Peyer's patch (tissue), 4 donors: ENCODE data around the gene RPL22. TPM values are rescaled to one million over a fixed set of nuclear protein-coding genes. Genes with fewer than 3 reads are reported as not detected.

Source experiments
- DNase-seq, 3 donors: peaks; one replicate each; pipeline ENCODE4 v3.0.0-alpha.2; 2017 to 2019
- H3K27ac ChIP-seq, 4 donors: fragments of 200-600 bp; sonication (generic); one replicate each; pipeline ENCODE4 v1.5.1; 2016 to 2019
- H3K27me3 ChIP-seq, 2 donors: fragments of 200-600 bp; sonication (generic); one replicate each; pipeline ENCODE4 v1.5.1; 2019
- H3K36me3 ChIP-seq, 3 donors: fragments of 200-600 bp; sonication (generic); one replicate each; pipeline ENCODE4 v1.5.1; 2016 to 2019
- H3K4me1 ChIP-seq, 4 donors: fragments of 200-600 bp; sonication (generic); one replicate each; pipeline ENCODE4 v1.5.1; 2016 to 2019
- H3K4me3 ChIP-seq, 4 donors: fragments of 200-600 bp; sonication (generic); 1 replicate in 3 of 4; 2 replicates in 1 of 4; pipeline ENCODE4 v1.5.1; 2016 to 2019; ENCODE audit warnings: mild to moderate bottlenecking in 1 of 4
- H3K9me3 ChIP-seq, 4 donors: fragments of 200-600 bp; sonication (generic); one replicate each; pipeline ENCODE4 v1.5.1; 2016 to 2019; ENCODE audit warnings: mild to moderate bottlenecking in 1 of 4
- CTCF ChIP-seq, 6 experiments: fragments of 450-650 bp in 4 of 6; fragments of 200-600 bp in 2 of 6; sonication (generic) in 1 of 6; IDR thresholded peaks; one replicate each; pipeline ENCODE4 v1.5.1; 2017 to 2019; ENCODE audit warnings: antibody characterized with exemption in 6 of 6, mild to moderate bottlenecking in 3 of 6, moderate library complexity in 1 of 6
- POLR2A ChIP-seq, 2 donors: fragments of 450-650 bp; IDR thresholded peaks; one replicate each; pipeline ENCODE4 v1.5.1; 2017; ENCODE audit warnings: antibody characterized with exemption in 2 of 2, mild to moderate bottlenecking in 2 of 2, moderate library complexity in 2 of 2
- total RNA-seq, 4 donors: library from RNA; depleted of rRNA; stranded (reverse); fragments of >200 nt; gene quantifications; one replicate each; pipeline ENCODE4 v1.1.0, GENCODE V29; 2016

RPL22 gene
- total RNA-seq, 4 donors from 2014 or later: 78.1 to 170 (median 99.0) TPM

GRCh38 chr1:6165441-6165985, 33.9 kb downstream of the RPL22 start:
- no peaks in the 10 kb centered on the region for H3K4me1 ChIP-seq
- H3K4me3 ChIP-seq: no peak overlapping the region
- no peaks in the 10 kb centered on the region for H3K9me3 ChIP-seq
- no peaks in the 10 kb centered on the region for H3K36me3 ChIP-seq
- no peak overlapping the region for H3K27ac ChIP-seq
- TF ChIP-seq CTCF (IDR thresholded peaks at IDR 0.05): no peak
- no peak for TF ChIP-seq POLR2A (IDR thresholded peaks at IDR 0.05)
- no peaks in the 10 kb centered on the region for H3K27me3 ChIP-seq
- DNase-seq: no peak

- Histone ChIP-seq H3K36me3 (no peaks in the 10 kb centered on the region), H3K9me3 (no peaks in the 10 kb centered on the region), H3K4me1 (no peaks in the 10 kb centered on the region), H3K4me3 (no peak overlapping the region), H3K27me3 (no peaks in the 10 kb centered on the region), H3K27ac (no peak overlapping the region)
- DNase-seq: no peak
- TF ChIP-seq CTCF (IDR thresholded peaks at IDR 0.05): no peak
Measured at GRCh38 chr1:6165027-6165426, 34.4 kb downstream of the RPL22 start.

DNA sequence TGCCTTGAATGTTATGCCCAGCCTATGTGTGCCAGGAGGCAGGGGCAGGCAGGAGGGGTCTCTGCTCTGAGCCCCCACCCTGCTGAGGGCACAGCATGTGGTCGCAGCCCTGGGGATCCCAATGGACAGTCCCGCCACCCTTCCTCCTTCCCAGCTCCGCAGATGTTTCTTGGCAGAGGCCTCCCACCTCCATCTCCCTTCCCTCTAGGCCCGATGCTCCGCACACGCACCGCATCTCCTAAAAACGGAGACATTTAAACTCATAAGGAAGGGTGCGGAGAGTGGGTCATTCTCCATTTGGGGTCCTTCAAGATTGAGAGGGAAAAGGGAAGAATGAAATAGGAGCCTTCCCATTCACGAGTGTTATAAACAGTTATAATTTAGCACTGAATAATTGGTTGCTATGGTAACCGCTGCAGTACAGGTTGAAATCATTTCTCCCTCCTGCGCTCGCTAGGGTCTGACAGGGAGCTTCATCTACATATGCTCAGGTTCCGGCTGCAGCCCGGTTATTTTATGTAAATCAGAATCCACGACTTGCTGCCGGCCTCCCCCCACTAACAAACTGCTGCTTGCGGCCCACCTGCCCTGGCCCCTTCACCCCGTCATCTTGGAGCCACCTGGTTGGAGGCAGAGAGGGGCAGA, 35.3 kb downstream of the RPL22 start:
- Histone ChIP-seq H3K4me1 (no peaks in the 10 kb centered on the region), H3K9me3 (no peaks in the 10 kb centered on the region), H3K36me3 (no peaks in the 10 kb centered on the region), H3K4me3 (no peak overlapping the region), H3K27me3 (no peaks in the 10 kb centered on the region), H3K27ac (no peak overlapping the region)
- no peak for DNase-seq
- no peak for TF ChIP-seq POLR2A (IDR thresholded peaks at IDR 0.05)
- no peak for TF ChIP-seq CTCF (IDR thresholded peaks at IDR 0.05)

DNA sequence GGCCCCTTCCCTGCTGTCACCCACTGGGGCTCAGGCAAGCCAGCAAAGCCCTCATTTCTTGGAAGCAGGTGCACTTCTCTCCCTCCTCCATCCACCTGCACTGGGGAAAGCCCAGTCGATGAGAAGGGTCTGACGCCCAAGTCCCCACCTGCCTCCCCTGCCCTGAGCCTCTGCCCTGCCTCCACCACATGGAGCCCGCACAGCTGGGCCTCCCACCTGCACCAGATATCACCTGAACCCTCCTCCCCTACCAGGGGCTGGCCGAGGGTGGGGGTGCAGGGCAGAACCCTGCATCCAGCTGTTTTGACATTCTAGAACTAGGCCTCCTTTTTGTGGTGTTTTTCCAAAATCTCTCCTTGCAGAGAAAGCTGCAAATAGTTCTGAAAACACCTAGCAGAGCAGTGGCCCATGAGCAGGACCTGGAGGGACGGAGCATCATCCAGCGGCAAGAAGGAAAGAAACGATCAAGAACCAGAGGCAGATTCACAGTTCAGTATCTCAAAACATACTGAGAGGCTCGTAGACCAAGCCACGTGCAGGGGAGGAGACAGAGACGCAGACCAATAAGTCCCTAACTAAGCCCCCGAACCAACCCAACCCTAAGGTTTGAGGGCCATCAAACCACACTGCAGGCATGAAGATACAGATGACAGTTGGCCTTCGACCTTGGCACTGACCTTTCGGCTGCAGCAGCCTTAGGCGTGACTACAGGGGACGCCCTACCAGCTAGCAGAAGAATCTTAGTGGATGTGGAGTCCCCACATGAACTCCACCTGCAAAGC, 36.0 kb downstream of the RPL22 start:
- no peak overlapping the region for H3K27ac ChIP-seq
- no peak overlapping the region for H3K4me3 ChIP-seq
- TF ChIP-seq POLR2A (IDR thresholded peaks at IDR 0.05): no peak
- TF ChIP-seq CTCF (IDR thresholded peaks at IDR 0.05): no peak
- no peaks in the 10 kb centered on the region for H3K27me3 ChIP-seq
- DNase-seq: no peak
- no peaks in the 10 kb centered on the region for H3K4me1 ChIP-seq
- no peaks in the 10 kb centered on the region for H3K9me3 ChIP-seq
- no peaks in the 10 kb centered on the region for H3K36me3 ChIP-seq

- H3K27ac ChIP-seq: no peak overlapping the region
- DNase-seq: no peak
- TF ChIP-seq CTCF (IDR thresholded peaks at IDR 0.05) (no peak), POLR2A (IDR thresholded peaks at IDR 0.05) (no peak)
- H3K27me3 ChIP-seq: no peaks in the 10 kb centered on the region
- H3K4me1 ChIP-seq: no peaks in the 10 kb centered on the region
- H3K9me3 ChIP-seq: no peaks in the 10 kb centered on the region
- H3K4me3 ChIP-seq: no peak overlapping the region
- no peaks in the 10 kb centered on the region for H3K36me3 ChIP-seq
Measured at GRCh38 chr1:6162773-6163172, 36.6 kb downstream of the RPL22 start.
